Keratinocyte (primary cell): ENCODE measurements around the gene KRTAP3-1. TPM values are rescaled to one million over a fixed set of nuclear protein-coding genes. Genes with fewer than 3 reads are reported as not detected.
A peak's percentile ranks its signal among the peaks of the same experiment; 100 is the strongest.
"Not testable (repeated sequence)": the region's sequence is repeated elsewhere in the genome, so short reads cannot be mapped to it uniquely, and the experiment has no call there.

Experiments
- DNase-seq: peaks from one replicate; pipeline ENCODE4 v3.0.0-alpha.2; 2011; ENCODE audit warnings: low read depth, missing footprints, low spot score
- FAIRE-seq: peaks from 2 replicates; lab custom pipeline; 2011; peaks lifted over from hg19 to GRCh38; lab: Jason Lieb, UNC
- H2AFZ ChIP-seq: 2 replicates; pipeline ENCODE4 v1.6.0; 2012; ENCODE audit warnings: low read length, control low read depth, inconsistent platforms; ENCODE audit not compliant: control insufficient read depth
- H3K27ac ChIP-seq: 2 replicates; pipeline ENCODE4 v1.5.1; 2011; ENCODE audit warnings: low read length; ENCODE audit not compliant: control insufficient read depth, insufficient read depth
- H3K27me3 ChIP-seq: 3 replicates; pipeline ENCODE4 v1.6.0; 2011; ENCODE audit warnings: low read length; ENCODE audit not compliant: control insufficient read depth, insufficient read depth; ENCODE audit errors: extremely low read depth
- H3K36me3 ChIP-seq, 2 experiments: 2 replicates in 1 of 2; 3 replicates in 1 of 2; pipeline ENCODE4 v1.5.1; 2011; ENCODE audit warnings: low read length in 2 of 2, mild to moderate bottlenecking in 1 of 2; ENCODE audit not compliant: control insufficient read depth in 2 of 2, insufficient read depth in 2 of 2; ENCODE audit errors: extremely low read depth in 1 of 2
- H3K4me1 ChIP-seq: 3 replicates; pipeline ENCODE4 v1.5.1; 2011; ENCODE audit warnings: low read length; ENCODE audit not compliant: control insufficient read depth, insufficient read depth; ENCODE audit errors: extremely low read depth
- H3K4me2 ChIP-seq: 3 replicates; pipeline ENCODE4 v1.6.0; 2011; ENCODE audit warnings: low read depth, low read length; ENCODE audit not compliant: control insufficient read depth, insufficient read depth; ENCODE audit errors: extremely low read depth
- H3K4me3 ChIP-seq, 3 experiments: fragments of 200-600 bp in 1 of 3; sonication (generic) in 1 of 3; 2 replicates in 2 of 3; 3 replicates in 1 of 3; pipeline ENCODE4 v1.5.1; 2011 to 2016; ENCODE audit warnings: low read length in 3 of 3, mild to moderate bottlenecking in 3 of 3, control low read depth in 2 of 3, inconsistent platforms in 1 of 3, low read depth in 1 of 3, mixed read lengths in 1 of 3, mixed run types in 1 of 3, moderate library complexity in 1 of 3; ENCODE audit not compliant: control insufficient read depth in 2 of 3, insufficient read depth in 2 of 3; ENCODE audit errors: extremely low read depth in 1 of 3
- H3K79me2 ChIP-seq: 2 replicates; pipeline ENCODE4 v1.6.0; 2012; ENCODE audit warnings: low read length; ENCODE audit not compliant: control insufficient read depth, insufficient read depth
- H3K9ac ChIP-seq: 3 replicates; pipeline ENCODE4 v1.6.0; 2011; ENCODE audit warnings: low read length; ENCODE audit not compliant: control insufficient read depth, insufficient read depth; ENCODE audit errors: extremely low read depth
- H3K9me1 ChIP-seq: 3 replicates; pipeline ENCODE4 v1.6.0; 2011; ENCODE audit warnings: low read length; ENCODE audit not compliant: control insufficient read depth, insufficient read depth; ENCODE audit errors: extremely low read depth
- H3K9me3 ChIP-seq: 2 replicates; pipeline ENCODE4 v1.5.1; 2012; ENCODE audit warnings: low read depth, low read length; ENCODE audit not compliant: control insufficient read depth
- H4K20me1 ChIP-seq: 3 replicates; pipeline ENCODE4 v1.6.0; 2011; ENCODE audit warnings: low read length; ENCODE audit not compliant: control insufficient read depth, insufficient read depth; ENCODE audit errors: extremely low read depth
- CTCF ChIP-seq, 3 experiments: IDR thresholded peaks in 1 of 3; conservative IDR thresholded peaks in 1 of 3; optimal IDR thresholded peaks in 1 of 3; 2 replicates in 2 of 3; 3 replicates in 1 of 3; pipeline versions ENCODE3 to v1.5.1; 2011; ENCODE audit warnings: low read length in 3 of 3, mild to moderate bottlenecking in 3 of 3, moderate library complexity in 2 of 3, control low read depth in 1 of 3, inconsistent platforms in 1 of 3; ENCODE audit not compliant: insufficient read depth in 2 of 3; ENCODE audit errors: extremely low read depth in 1 of 3
- EZH2 ChIP-seq: IDR thresholded peaks from one replicate; pipeline ENCODE4 v1.6.1; 2012; ENCODE audit warnings: inconsistent platforms, mild to moderate bottlenecking, low read length, moderate library complexity
- dilution Hi-C: fragments of 300-500 bp; cut with MboI; formaldehyde crosslinking; loops from one replicate; pipeline ENCODE4 v1.7.0; 2020; ENCODE audit warnings: low sequenced_read_pairs; ENCODE audit not compliant: extremely low pct_ligation_motif_present
- polyA plus RNA-seq, 5 experiments: library from polyadenylated mRNA; depleted of rRNA in 3 of 5; stranded (reverse) in 3 of 5; stranded (forward) in 1 of 5; unstranded in 1 of 5; fragments of >200 nt; gene quantifications; 1 replicate in 1 of 5; 2 replicates in 3 of 5; 3 replicates in 1 of 5; pipeline versions ENCODE4 v1.2.1 to v1.2.3, GENCODE V29; 2011 to 2012; ENCODE audit warnings: missing spikeins in 2 of 5, low read depth in 1 of 5, low replicate concordance in 1 of 5

The KRTAP3-1 gene
- polyA plus RNA-seq, 1 donor (not counting 4 experiments of a cell fraction or from before 2014, with no cell fraction given), result not detected

DNA sequence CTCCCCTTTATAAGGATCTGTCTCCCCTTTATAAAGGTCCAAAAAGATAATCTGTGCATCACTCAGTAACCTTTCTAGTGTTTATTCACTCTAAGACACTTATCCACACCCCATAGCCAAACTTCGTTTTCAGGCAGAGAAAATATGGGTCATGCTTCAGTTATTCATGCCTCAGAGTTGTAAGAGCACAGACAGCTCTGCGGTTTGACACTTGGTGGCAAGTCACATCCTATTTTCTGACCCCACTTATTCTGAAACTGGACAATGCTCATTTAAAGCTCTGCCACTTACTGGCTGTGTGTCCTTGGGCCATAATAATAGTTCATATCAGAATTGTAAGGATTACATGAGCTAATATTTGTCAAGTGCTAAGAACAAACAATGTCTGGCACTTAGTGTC lies 40.2 kb upstream of the KRTAP3-1 start:
- dilution Hi-C loops, result no loop called here
- Histone ChIP-seq H3K4me2 (no peak overlapping the region), H3K27ac (no peak overlapping the region), H3K9me1 (no peaks in the 10 kb centered on the region), H3K4me1 (peaks cover 13% of the 10 kb centered on the region), H3K36me3 (no peaks in the 10 kb centered on the region), H4K20me1 (no peaks in the 10 kb centered on the region), H3K9ac (no peak overlapping the region), H2AFZ (peak overlapping the region; percentile 32), H3K4me3 (no peak overlapping the region), H3K9me3 (no peaks in the 10 kb centered on the region), H3K79me2 (no peaks in the 10 kb centered on the region), H3K27me3 (no peaks in the 10 kb centered on the region)
- no peak for TF ChIP-seq CTCF (optimal IDR thresholded peaks at IDR 0.05 in 1 of 3, IDR thresholded peaks at IDR 0.05 in 1 of 3, conservative IDR thresholded peaks at IDR 0.05 in 1 of 3; ENCODE audit: extremely low read depth in 1 of 3, insufficient read depth in 2 of 3, low read length in 3 of 3)
- no peak for DNase-seq
- FAIRE-seq, result peak; percentile 70

DNA sequence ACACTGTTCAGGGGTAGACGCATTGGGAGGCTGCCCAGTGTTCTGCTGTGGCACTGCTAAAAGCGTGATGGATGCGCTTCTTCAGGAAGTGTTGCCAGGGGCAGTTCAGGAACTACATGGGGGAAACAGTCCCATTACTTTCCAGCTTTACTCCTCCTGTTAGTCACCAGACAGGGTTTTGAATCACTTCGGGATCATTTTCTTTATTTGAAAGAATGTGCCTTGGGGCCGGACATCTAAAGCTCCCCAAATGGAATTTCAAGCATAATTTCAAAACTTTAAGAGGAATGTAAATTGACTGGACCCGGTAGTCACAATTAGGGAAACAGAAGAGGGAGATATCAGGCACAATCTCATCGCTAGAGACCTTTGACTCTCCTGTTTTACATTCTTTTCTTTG lies 39.5 kb upstream of the KRTAP3-1 start:
- Histone ChIP-seq H3K9ac (no peak overlapping the region), H3K9me1 (no peaks in the 10 kb centered on the region), H4K20me1 (no peaks in the 10 kb centered on the region), H3K4me1 (peaks cover 13% of the 10 kb centered on the region), H3K4me3 (no peak overlapping the region), H3K9me3 (no peaks in the 10 kb centered on the region), H3K27ac (no peak overlapping the region), H3K36me3 (no peaks in the 10 kb centered on the region), H3K4me2 (peak overlapping the region; percentile 31), H3K27me3 (no peaks in the 10 kb centered on the region), H3K79me2 (no peaks in the 10 kb centered on the region), H2AFZ (peak overlapping the region; percentile 32)
- TF ChIP-seq CTCF (optimal IDR thresholded peaks at IDR 0.05 in 1 of 3, IDR thresholded peaks at IDR 0.05 in 1 of 3, conservative IDR thresholded peaks at IDR 0.05 in 1 of 3; ENCODE audit: extremely low read depth in 1 of 3, insufficient read depth in 2 of 3, low read length in 3 of 3) (no peak), EZH2 (no peak)
- dilution Hi-C loops, result no loop called here
- FAIRE-seq (peak; percentile 91), DNase-seq (no peak)

- FAIRE-seq, dilution Hi-C loops, H3K36me3 ChIP-seq, DNase-seq, H3K27me3 ChIP-seq, H3K9me1 ChIP-seq, H2AFZ ChIP-seq, H3K4me2 ChIP-seq, H3K9ac ChIP-seq, H3K79me2 ChIP-seq, H4K20me1 ChIP-seq, H3K4me3 ChIP-seq, H3K27ac ChIP-seq, H3K9me3 ChIP-seq: not testable (repeated sequence)
- H3K4me1 ChIP-seq, result peaks cover 13% of the 10 kb centered on the region
Observed at GRCh38 chr17:41046735-41047465, 38.0 kb upstream of the KRTAP3-1 start, which contains the start of gene KRTAP2-1. Gene KRTAP2-1, minus strand, starts transcription at chr17:41047316. Its CDS starts 49 bp downstream, at chr17:41047267.
